Dermis lymphatic vessel endothelial cell (primary cell): Measurements from ENCODE around the gene GCLM. TPM values are rescaled to one million over a fixed set of nuclear protein-coding genes. Genes with fewer than 3 reads are reported as not detected.

Experiments
- total RNA-seq: library from RNA; depleted of rRNA; stranded (reverse); fragments of >200 nt; gene quantifications from 2 replicates; pipeline ENCODE4 v1.2.1, GENCODE V29; 2014

The GCLM gene, protein sequence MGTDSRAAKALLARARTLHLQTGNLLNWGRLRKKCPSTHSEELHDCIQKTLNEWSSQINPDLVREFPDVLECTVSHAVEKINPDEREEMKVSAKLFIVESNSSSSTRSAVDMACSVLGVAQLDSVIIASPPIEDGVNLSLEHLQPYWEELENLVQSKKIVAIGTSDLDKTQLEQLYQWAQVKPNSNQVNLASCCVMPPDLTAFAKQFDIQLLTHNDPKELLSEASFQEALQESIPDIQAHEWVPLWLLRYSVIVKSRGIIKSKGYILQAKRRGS
- 7.9 and 12.3 TPM in 2 replicates for total RNA-seq

DNA sequence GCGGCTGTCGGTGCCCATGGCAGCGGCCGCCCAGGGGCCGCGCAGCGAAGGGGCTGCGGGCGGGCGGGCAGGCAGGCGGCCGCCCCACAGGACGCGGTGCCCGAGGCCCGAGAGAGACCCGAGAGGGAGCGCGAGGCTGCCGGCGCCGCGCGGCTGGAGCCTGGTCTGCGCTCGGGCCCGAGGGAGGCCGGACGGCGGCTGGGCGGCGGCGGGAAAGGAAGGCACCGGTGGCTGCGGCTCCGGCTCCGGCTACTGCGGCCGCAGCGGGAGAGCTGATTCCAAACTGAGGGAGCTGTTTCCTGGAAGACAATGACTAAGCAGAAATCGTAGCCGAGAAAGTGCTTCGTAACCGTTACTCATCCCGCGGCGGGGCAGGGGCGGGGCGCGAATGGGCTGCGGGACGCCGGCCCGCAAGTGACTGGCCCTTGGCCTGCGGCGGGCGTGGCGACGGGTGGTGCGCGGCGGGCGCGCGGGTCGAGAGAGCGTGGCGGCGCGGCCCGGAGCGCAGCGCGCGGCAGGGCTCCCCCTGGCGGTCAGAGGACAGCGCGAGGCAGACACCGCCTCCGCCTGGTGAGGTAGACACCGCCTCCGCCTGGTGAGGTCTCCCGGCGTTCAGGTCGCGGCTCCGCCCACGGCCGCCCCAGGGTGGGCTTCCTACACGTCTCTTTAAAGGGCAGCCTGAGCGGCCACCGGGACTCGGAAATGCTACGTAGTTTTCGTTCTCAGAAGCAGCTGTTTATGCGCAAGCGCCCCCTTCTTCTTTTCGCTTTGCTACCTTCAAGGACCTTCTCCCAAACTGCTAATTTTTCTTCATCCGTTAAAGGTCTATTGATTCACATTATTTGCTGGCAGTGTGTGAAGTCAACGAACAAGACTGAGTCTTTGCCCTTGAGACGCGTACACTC lies at the start of gene GCLM:
TSS of gene GCLM (minus strand) at position 285 of the 905 bp plus-strand sequence. CDS start at position 18, 267 bp downstream.

DNA sequence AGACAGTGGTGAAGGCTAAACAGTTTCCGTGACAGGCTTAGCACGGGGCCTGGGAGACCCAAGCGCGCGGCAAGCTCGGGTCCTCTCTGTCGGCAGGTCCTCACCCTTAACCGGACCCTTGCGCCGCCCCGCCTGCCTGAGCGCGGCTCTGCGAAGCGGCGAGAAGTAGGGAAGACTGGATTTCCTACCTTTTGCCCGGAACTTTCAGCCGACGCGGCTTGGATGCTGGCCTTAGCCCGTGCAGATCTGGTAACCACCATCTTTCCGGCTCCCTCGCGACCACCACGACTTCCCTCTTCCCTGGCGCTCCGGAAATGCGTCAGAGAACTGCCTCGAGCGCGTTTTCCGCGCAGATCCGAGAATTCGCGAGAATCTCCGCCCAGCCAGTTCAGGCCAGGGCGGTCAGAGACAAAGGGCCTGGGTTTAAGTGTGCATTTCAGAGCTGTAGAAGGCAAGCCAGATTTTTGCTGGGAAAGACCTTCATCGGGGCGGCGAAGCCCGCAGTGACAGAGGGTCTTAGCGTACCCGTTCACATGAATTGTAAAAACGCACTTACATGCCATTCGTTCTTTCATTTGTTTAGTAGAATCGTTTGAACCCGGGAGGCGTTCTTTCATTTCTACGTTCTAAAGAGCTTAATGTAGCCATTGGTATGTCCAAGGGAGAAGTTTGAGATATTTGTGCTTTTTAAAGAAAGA lies 30.2 kb downstream of the GCLM start, which contains the start of gene DNTTIP2:
TSS of gene DNTTIP2 (minus strand) at position 318 of the 698 bp plus-strand sequence. CDS start at position 260, 58 bp downstream.

Other genes starting within 250 kb of the GCLM start
- 31.3 and 36.1 TPM in 2 replicates for gene BCAR3, start 227.6 kb downstream of the GCLM start, total RNA-seq
- 16.1 and 23.2 TPM in 2 replicates for gene DNTTIP2, start 30.2 kb downstream of the GCLM start, total RNA-seq
- gene ABCA4, start 211.7 kb upstream of the GCLM start, total RNA-seq: 35.5 and 345 TPM in 2 replicates